SU-DHL-6 (cell line): ENCODE results near the gene NKX2-3.

Experiments
- H2AFZ ChIP-seq: fragments of 200-600 bp; sonication (generic); 2 replicates; pipeline ENCODE4 v1.6.1; 2014; ENCODE audit warnings: low read depth, mild to moderate bottlenecking, moderate library complexity, mixed read lengths, antibody characterized with exemption, low read length; ENCODE audit not compliant: severe bottlenecking
- H3F3A ChIP-seq: fragments of 200-600 bp; shearing (Covaris generic); 2 replicates; pipeline ENCODE4 v1.6.0; 2016; ENCODE audit warnings: antibody characterized with exemption, mild to moderate bottlenecking; ENCODE audit not compliant: insufficient read depth
- H3K27ac ChIP-seq: fragments of 200-600 bp; sonication (generic); 2 replicates; pipeline ENCODE4 v1.5.1; 2016; ENCODE audit warnings: low read depth, mild to moderate bottlenecking, low read length, moderate library complexity, mixed read lengths
- H3K27me3 ChIP-seq: fragments of 200-600 bp; sonication (generic), shearing (Covaris generic); 2 replicates; pipeline ENCODE4 v1.6.0; 2014; ENCODE audit warnings: mild to moderate bottlenecking, low read length
- H3K36me3 ChIP-seq: fragments of 200-600 bp; sonication (generic); 2 replicates; pipeline ENCODE4 v1.6.1; 2014; ENCODE audit warnings: mild to moderate bottlenecking, low read length, mixed read lengths
- H3K4me2 ChIP-seq: fragments of 300-600, 200-600 bp; shearing (Covaris generic), sonication (generic); 2 replicates; pipeline ENCODE4 v1.6.0; 2014; ENCODE audit warnings: low read length, low read depth, mild to moderate bottlenecking; ENCODE audit not compliant: poor library complexity, severe bottlenecking
- H3K4me3 ChIP-seq: fragments of 200-600 bp; sonication (generic); 2 replicates; pipeline ENCODE4 v1.5.1; 2014; ENCODE audit warnings: antibody characterized with exemption, low read length, mild to moderate bottlenecking, mixed read lengths; ENCODE audit not compliant: insufficient read depth, poor library complexity, severe bottlenecking
- H3K79me2 ChIP-seq: fragments of 200-600 bp; sonication (generic); 2 replicates; pipeline ENCODE4 v1.6.1; 2014; ENCODE audit warnings: mild to moderate bottlenecking, low read length, moderate library complexity; ENCODE audit not compliant: insufficient read depth
- H3K9ac ChIP-seq: fragments of 200-600 bp; sonication (generic); 2 replicates; pipeline ENCODE4 v1.7.0; 2014; ENCODE audit warnings: mild to moderate bottlenecking, low read length
- H3K9me2 ChIP-seq: fragments of 200-600 bp; sonication (generic); replicated peaks from 2 replicates; pipeline ENCODE4 v1.6.1; 2014; ENCODE audit warnings: low read length; ENCODE audit not compliant: insufficient read depth
- H3K9me3 ChIP-seq: fragments of 200-600 bp; sonication (generic); 2 replicates; pipeline ENCODE4 v1.6.1; 2014; ENCODE audit warnings: low read length, mixed read lengths; ENCODE audit not compliant: insufficient read depth
- H4K20me1 ChIP-seq: fragments of 200-600 bp; sonication (generic); 2 replicates; pipeline ENCODE4 v1.6.1; 2014; ENCODE audit warnings: low read depth, mild to moderate bottlenecking, antibody characterized with exemption, low read length, moderate library complexity, mixed read lengths
- CTCF ChIP-seq: fragments of 200-600 bp; sonication (generic); IDR thresholded peaks from one replicate; pipeline ENCODE4 v1.5.1; 2017; ENCODE audit warnings: antibody characterized with exemption, mild to moderate bottlenecking, low read length, moderate library complexity; ENCODE audit not compliant: insufficient read depth, poor library complexity, severe bottlenecking
- EZH2phosphoT487 ChIP-seq: fragments of 200-600 bp; sonication (generic), shearing (Covaris generic); conservative IDR thresholded peaks from 2 replicates; pipeline ENCODE4 v1.6.1; 2018; ENCODE audit warnings: mild to moderate bottlenecking, antibody characterized with exemption, low read length, moderate library complexity, mixed read lengths

The NKX2-3 gene

GRCh38 chr10:99582255-99582770 is 49.6 kb downstream of the NKX2-3 start:
- H3K27me3 ChIP-seq: no peaks in the 10 kb centered on the region
- no peak overlapping the region for H3K27ac ChIP-seq
- no peak overlapping the region for H3K4me2 ChIP-seq
- H3K79me2 ChIP-seq: no peaks in the 10 kb centered on the region
- H3K9me3 ChIP-seq: no peaks in the 10 kb centered on the region
- no peaks in the 10 kb centered on the region for H4K20me1 ChIP-seq
- TF ChIP-seq EZH2phosphoT487 (no peak), CTCF (no peak)
- no peak overlapping the region for H2AFZ ChIP-seq
- no peak overlapping the region for H3K9ac ChIP-seq
- no peaks in the 10 kb centered on the region for H3K9me2 ChIP-seq
- no peaks in the 10 kb centered on the region for H3K36me3 ChIP-seq
- no peaks in the 10 kb centered on the region for H3F3A ChIP-seq
- H3K4me3 ChIP-seq: no peak overlapping the region

- no peak overlapping the region for H3K9ac ChIP-seq
- no peak overlapping the region for H3K27ac ChIP-seq
- H3K36me3 ChIP-seq: no peaks in the 10 kb centered on the region
- H3F3A ChIP-seq: no peaks in the 10 kb centered on the region
- no peaks in the 10 kb centered on the region for H3K9me2 ChIP-seq
- H3K4me2 ChIP-seq: no peak overlapping the region
- TF ChIP-seq CTCF: no peak
- TF ChIP-seq EZH2phosphoT487: no peak
- H4K20me1 ChIP-seq: no peaks in the 10 kb centered on the region
- H3K27me3 ChIP-seq: no peaks in the 10 kb centered on the region
- H3K4me3 ChIP-seq: no peak overlapping the region
- H3K79me2 ChIP-seq: no peaks in the 10 kb centered on the region
- no peak overlapping the region for H2AFZ ChIP-seq
- no peaks in the 10 kb centered on the region for H3K9me3 ChIP-seq
These were observed 50.9 kb downstream of the NKX2-3 start for GRCh38 chr10:99583687-99584086.
